Ammon's horn (tissue), 1 donor: ENCODE measurements around the gene ELOVL1.
A peak's percentile ranks its signal among the peaks of the same experiment; 100 is the strongest.

Experiments
- DNase-seq: peaks from one replicate; pipeline ENCODE4 v3.0.0-alpha.2; 2016; ENCODE audit warnings: low spot score

Gene ELOVL1

GRCh38 chr1:43327549-43328292 lies 40.1 kb downstream of the ELOVL1 start:
- no peak for DNase-seq

- DNase-seq, result no peak
Measured at GRCh38 chr1:43325381-43325780, 42.4 kb downstream of the ELOVL1 start.

GRCh38 chr1:43324810-43325209 lies 43.0 kb downstream of the ELOVL1 start:
- DNase-seq, result no peak

- DNase-seq, result no peak
Measured at GRCh38 chr1:43322506-43322905, 45.3 kb downstream of the ELOVL1 start.

DNA sequence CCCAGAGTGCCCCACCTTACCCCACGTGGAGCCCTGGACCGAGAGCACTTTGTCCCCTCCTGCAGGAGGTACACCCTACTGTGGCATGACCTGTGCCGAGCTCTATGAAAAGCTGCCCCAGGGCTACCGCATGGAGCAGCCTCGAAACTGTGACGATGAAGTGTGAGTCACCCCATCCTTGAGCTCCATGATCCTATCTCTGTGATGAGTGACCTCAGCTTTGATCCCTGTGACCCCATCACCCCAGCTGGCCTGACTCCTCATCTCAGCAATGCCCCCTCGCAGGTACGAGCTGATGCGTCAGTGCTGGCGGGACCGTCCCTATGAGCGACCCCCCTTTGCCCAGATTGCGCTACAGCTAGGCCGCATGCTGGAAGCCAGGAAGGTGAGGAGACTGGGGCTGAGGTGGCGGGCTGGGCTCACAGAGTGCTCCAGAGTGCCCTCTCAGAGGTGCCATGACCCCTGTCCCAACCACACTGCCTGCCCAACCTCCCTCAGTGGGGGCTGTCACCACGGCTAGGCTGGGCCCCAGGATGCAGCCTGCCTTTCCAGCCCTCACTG lies 46.4 kb downstream of the ELOVL1 start:
- DNase-seq, result no peak

DNA sequence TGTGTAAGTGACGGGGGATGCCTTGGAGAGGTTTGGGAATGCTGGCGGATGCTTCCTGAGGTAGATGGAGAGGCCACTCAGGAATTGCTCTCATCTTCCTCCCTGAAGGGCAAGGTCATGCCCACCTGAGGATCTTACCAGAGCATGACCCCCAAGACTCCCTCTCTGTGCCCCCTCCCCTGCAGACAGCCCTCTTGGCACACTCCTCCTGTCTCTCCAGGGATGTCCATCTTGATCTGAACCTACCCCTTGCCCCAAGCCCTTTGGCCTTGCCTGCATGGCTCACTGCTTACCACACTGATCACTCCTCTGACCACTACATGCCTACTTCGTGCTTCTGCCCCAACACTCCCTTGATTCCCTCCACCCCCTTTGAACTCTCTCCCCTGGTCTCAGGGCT lies 48.0 kb downstream of the ELOVL1 start:
- no peak for DNase-seq

DNA sequence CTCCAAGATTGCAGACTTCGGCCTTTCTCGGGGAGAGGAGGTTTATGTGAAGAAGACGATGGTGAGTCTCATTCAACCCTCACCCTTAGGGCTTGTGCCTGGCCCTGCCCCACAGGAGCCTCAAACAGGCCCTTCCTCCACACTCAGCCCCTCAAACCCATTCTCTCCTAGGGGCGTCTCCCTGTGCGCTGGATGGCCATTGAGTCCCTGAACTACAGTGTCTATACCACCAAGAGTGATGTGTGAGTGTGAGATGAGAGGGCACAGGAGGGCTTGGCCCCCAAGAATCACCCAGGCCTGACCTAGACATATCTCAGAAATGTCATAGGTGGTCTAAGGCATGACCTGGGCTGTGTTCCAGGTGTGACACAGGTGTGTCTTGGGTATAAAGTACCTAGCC lies 48.5 kb downstream of the ELOVL1 start:
- no peak for DNase-seq

- no peak for DNase-seq
Measured at GRCh38 chr1:43318831-43319230, 49.0 kb downstream of the ELOVL1 start.

GRCh38 chr1:43317817-43318471 lies 49.9 kb downstream of the ELOVL1 start:
- DNase-seq, result peak; percentile 87

GRCh38 chr1:43316738-43317520 lies 50.9 kb downstream of the ELOVL1 start:
- no peak for DNase-seq

GRCh38 chr1:43315963-43316737 lies 51.7 kb downstream of the ELOVL1 start:
- no peak for DNase-seq

DNA sequence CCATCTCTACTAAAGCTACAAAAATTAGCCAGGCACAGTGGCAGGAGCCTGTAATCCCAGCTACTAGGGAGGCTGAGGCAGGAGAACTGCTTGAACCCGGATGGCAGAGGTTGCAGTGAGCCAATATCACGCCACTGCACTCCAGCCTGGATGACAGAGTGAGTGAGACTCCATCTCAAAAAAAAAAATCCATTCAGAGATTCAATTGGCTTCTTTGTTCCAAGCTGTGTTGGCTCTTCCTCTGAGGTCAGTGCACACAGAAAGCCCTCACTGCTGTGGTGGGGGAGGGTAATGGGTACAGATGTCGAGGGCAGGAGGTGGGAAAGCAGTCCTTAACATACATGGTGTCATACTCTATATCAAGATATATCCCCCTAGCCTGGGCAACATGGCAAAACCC lies 52.3 kb downstream of the ELOVL1 start:
- peak; percentile 80 for DNase-seq

DNA sequence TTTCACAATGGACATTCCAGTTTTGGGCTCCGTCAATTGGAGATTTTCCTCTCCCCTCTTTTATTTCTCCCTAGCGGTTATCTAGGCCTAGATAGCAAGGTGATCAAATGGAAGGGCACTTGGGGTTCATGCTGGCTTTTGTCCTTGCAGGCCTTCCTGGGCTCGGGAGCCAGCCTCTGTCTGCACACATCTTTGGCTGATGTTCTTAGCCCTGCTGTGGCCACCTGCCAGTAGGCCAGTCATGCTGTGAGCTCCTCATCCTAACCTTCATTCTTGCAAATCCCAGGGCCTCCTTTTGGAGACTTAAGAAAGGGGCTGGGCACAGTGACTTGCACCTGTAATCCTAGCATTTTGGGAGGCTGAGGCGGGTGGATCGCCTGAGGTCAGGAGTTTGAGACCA lies 53.6 kb downstream of the ELOVL1 start:
- no peak for DNase-seq

GRCh38 chr1:43313771-43314170 lies 54.0 kb downstream of the ELOVL1 start:
- DNase-seq, result no peak
